GM19395 (cell line): ENCODE measurements around the gene PTPRS.
A peak's percentile ranks its signal among the peaks of the same experiment; 100 is the strongest.
"Not testable (repeated sequence)": the region's sequence is repeated elsewhere in the genome, so short reads cannot be mapped to it uniquely, and the experiment has no call there.

Experiments
- ATAC-seq: cut with Tn5 transposase; IDR thresholded peaks from one replicate; pipeline ENCODE4 v1.9.1; 2021; ENCODE audit warnings: mild to moderate bottlenecking, moderate library complexity; ENCODE audit not compliant: unreplicated experiment

Gene PTPRS

DNA sequence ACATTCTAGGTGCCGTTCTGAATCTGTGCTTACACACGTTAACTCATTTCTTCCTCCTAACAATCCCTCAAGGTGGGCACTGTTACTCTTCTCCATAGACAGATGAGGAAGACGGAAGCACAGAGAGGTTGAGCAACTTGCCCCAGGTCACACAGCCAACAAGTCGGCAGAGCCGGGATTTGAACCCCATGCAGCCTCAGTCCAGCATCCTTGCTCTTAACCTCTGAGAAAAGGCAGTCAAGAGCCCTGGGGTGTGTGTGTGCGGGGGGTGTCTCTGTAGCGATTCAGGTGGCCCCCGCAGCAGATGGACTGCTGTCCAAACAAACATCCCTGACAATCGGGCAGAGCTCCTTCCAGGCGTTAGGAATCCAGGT, 6.3 kb downstream of the PTPRS start:
- ATAC-seq = no peak

DNA sequence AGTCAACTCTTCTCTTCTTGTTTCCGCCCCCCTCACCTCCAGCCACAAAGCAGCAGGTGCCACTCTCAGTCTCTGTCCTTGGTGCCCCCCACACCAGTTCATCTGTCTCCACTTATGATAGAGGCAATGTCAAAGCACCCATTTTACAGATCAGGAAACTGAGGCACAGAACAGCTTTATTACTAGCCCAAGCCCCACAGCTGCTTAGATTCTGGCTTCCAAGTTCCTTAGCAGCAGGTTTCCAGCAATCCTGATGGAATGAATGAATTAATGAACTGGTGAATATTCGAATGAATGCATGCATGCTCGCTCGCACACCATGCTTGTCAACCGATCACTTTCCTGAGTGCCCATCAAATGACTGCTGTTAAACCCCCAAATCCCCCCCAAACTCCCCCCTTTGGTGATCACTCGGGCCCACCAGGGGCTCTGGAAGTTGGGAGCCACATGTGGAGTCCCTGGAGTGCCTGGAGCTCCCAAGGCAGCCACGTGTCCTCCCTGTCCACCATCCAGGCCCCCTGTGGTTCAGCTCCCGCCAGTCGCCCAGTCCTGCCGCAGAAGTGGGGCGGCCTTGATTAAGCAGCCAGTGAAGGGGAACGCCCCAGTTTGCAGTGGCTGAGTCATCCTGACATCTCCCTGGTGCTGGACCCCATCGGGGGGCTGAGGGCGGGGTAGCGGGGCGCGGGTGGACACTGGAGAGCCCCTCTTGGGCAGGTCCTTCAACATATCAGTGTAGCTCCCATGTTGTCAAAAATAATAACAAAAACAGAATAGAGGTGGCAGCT, 6.8 kb downstream of the PTPRS start:
- no peak for ATAC-seq

DNA sequence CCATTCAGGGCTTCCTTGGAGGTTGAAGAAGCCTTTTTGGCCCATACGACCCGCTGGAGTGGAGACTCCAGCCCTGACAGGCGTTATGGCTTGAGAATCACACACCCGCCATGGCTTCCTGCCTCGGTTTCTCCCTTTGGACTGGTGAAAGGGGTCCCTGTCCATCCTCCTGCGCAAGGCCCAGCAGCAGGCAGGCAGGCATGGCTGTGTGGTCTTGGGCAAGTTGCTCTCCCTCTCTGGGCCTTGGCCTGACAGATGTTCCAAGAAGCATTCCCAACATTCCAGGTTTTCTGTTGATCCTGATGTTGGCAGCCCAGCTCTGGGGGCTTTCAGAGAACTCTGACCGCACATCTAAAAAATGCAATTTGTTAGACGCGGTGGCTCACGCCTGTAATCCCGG, 8.1 kb downstream of the PTPRS start:
- ATAC-seq = no peak

DNA sequence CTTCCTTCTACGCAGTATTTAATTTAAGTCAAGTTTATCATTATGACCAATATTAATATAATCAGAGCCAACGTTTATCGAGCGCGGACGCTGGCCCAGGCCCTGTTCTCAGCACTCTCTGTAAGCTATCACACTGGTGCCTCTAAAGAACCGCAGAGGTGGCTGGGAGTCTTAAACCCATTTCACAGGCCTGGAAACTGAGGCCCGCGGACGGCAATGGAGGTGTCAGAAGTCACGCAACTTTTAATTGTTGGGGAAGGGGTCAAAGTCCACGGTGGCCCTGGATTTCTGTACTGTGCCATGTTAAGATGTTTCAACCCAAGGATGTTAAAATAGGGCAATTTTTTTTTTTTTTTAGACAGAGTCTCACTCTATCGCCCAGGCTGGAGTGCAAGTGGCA, 8.8 kb downstream of the PTPRS start:
- no peak for ATAC-seq

DNA sequence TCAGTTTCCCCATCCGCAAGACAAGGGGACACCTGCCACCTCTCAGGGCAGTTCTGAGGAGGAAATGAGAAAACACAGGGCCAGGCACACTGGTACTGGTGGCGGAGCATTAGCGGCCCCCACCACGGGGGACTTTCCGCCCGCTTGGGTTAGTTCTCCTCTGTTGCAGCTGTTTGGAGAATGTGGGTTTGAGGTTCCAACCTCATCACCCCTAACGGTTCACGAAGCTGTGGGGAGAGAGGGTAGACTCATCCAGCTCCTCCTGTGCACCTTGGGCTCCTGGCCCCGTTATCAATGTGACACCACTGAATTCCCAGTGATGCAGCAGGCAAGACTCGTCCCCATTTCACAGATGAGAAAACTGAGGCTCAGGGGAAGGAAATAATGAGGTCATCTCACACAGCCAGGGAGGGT, 10.3 kb downstream of the PTPRS start:
- ATAC-seq = no peak

DNA sequence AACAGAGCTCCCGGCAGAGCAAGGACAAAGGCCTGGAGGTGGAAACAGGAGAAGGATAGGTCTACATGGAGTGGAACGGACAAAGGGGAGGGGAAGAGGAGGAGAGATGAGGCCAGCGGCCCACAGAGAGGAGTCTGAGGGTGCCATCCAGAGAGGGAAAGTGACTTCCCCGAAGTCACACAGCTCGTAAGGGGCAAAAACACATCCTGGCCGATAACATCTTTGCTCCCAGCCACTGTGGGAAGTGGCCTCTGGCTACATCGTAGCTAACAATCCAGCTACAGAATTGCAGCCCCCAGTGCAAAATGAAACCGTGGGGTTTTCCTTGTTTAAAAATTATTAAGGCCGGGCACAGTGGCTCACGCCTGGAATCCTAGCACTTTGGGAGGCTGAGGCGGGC, 11.5 kb downstream of the PTPRS start:
- ATAC-seq = no peak

DNA sequence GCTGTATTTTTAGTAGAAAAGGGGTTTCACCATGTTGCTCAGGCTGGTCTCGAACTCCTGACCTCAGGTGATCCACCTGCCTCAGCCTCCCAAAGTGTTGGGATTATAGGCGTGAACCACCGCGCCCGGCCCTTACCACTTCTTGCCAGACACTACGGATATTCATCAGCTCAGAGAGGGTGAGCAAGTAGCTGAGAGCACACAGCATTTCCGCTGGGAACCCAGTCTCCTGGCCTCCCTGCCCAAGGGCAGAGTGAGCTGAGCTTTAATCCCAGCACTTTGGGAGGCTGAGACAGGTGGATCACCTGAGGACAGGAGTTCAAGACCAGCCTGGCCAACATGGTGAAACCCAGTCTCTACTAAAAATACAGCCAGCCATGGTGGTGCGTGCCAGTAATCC, 12.2 kb downstream of the PTPRS start:
- not testable (repeated sequence) for ATAC-seq

DNA sequence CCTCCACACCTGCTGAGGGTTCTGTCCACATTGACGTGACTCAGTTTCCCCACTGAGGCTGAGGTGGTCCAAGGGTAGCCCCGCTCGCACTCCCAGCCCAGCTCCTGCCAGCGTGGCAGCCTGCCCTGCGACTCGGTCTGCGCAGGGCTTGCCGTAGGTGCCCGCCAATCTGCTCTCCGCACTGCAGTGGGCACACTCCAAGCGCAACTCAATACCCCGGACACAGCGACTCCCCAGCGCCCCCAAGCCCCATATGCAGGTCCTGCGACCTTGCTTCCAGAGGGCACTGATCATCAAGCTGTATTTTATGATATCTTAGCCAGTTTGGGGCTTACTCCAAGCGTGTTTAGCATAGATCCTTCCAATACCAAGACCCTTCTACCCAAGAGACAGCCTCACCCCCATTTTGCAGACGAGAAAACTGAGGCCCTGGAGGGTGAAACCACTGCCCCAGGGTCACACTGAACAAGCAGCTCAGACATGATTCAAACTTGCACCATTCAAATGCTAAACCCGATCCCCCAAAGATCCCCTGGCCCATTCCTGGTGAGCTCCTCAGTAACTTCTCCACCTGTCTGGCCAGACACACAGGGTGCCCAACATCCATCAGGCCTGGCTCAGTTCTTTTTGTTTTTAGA, 13.5 kb downstream of the PTPRS start:
- no peak for ATAC-seq

DNA sequence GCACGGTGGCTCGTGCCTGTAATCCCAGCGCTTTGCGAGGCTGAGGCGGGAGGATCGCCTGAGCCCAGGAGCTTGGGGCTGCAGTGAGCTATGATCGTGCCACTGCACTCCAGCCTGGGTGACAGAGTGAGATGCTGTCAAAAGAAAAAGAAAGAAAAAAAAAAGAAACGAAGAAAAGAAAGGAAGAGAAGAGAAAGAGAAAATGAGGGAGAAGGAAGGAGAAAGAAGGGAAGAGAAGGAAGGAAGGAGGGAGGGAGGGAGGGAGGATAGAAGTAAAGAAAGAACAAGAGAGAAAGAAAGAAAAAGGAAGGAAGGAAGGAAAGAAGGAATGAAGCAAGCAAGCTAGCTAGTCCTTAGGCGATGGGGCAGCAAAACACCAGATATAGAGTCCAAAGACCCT, 14.1 kb downstream of the PTPRS start:
- ATAC-seq = no peak

DNA sequence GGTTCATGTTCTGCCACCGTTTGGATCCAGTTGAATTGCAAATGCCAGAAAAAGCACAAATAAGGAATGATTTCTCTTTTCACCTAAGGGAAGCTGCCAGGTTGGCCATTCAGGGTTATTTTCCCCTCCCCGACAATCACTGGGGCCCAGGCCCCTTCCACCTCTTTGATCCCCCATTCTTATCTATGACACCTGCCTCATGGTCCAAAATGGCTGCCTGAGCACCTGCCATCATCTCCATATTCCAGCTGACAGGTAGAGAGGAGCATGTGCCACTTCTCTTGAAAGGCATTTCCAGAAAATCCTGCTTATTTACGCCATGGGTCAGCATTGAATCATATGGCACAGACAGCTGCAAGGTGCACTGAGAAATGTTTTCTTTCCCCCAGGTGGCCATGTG, 15.7 kb downstream of the PTPRS start:
- ATAC-seq = no peak

DNA sequence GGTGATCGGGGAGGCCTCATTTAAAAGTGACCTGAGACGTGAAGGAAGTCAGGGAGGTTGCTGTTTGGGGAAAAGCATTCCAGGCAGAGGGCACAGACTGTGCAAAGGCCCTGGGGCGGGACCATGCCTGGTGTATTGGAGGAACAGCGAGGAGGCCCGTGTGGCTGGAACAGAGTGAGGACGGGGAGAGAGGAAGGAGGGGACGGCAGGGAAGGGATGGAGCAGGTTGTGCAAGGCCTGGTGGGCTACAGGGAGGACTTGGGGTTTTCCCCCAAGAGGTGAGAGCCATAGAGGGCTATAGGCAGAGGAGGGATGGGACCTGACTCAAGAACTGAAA, 17.2 kb downstream of the PTPRS start:
- ATAC-seq = no peak

DNA sequence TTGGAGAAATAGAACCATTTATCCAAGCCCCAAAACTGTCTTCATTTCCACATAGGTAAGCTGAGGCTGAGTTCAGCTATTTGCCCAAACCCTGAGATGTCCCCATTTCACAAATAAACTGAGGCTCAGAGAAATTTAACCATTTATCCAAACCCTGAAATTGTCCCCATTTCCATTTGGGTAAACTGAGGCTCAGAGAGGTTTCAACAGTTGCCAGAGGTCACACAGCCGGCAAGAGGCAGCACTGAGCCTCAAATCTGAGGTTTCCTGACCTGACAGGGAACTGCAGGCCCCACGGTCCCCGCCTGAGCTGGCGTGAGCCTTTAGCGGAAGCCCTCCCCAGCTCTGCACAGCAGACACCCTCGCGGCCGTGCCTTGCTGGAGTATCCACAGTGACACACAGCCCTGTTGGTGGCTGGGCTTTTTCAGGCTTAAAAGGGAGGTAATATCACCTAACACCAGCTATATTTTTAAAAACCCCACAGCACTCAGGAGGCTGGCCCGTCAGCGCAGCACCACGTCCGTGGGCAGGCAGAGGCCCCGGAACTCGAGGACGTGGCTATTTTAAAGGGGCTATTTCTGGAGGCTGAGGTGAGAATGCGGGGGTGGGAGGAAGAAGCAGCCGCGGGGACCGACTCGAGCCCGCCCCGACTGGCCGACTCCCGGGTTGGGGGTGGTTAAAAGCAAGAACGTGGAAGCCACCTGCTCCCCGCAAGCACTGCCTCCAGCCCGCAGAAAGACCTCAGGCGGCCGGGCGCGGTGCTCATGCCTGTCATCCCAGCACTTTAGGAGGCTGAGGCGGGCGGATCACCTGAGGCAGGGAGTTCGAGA, 18.5 kb downstream of the PTPRS start:
- ATAC-seq = peak; percentile 53

DNA sequence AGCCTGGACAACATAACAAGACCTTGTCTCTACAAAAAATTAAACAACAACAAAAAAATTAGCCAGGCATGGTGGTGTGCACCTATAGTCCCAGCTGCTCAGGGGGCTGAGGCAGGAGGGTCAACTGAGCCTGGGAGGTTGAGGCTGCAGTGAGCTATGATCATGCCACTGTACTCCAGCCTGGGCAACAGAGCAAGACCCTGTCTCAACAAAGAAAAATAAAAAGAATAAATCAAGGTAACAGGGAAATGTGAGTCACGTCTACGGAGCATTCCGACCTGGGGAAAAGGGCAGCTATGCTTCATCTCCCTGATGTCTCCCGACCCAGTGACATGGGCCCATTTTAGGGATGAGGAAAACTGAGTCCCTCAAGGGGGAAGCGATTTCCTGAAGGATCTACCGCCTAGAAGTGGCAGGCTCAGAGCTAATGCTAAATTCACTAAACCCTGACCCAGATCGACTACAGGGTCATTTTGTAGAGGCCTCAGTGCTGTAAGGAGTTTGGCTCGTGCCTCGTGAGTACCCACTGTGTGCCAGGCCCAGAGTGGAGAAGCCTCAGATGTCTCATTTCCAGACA, 19.5 kb downstream of the PTPRS start:
- no peak for ATAC-seq

DNA sequence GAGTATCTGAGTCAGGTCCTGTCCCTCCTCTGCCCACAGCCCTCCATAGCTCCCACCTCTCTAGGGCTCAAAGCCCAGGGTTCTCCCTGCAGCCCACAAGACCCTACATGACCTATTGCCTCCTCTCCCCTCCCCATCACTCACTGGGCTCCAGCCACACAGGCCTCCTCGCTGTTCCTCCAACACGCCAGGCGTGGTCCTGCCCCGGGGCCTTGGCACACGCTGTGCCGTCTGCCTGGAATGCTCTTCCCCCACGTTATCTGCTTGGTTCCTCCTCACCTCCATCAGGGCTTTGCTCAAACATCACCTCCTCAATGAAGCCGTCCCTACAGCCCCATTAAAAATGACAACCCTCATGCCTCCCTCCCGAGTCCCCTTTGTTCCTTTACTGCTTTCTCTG, 21.1 kb downstream of the PTPRS start:
- ATAC-seq = no peak

DNA sequence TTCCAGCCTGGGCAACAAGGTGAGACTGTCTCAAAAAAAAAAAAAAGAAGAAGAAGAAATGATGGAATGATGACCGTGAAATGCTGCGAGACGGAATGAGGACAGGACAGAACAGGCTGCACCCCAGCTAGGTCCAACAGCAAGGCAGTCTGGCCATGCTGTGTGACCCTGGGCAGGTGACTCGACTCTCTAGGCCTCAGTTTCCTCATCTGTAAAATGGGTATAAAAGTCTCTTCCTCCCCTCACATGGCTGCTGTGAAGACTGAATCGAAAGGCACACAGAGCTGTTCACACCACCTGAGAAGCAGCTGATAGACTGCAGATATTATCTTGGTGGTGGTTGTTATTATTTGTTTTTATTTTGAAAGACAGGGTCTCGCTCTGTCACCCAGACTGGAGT, 22.3 kb downstream of the PTPRS start:
- ATAC-seq = no peak

DNA sequence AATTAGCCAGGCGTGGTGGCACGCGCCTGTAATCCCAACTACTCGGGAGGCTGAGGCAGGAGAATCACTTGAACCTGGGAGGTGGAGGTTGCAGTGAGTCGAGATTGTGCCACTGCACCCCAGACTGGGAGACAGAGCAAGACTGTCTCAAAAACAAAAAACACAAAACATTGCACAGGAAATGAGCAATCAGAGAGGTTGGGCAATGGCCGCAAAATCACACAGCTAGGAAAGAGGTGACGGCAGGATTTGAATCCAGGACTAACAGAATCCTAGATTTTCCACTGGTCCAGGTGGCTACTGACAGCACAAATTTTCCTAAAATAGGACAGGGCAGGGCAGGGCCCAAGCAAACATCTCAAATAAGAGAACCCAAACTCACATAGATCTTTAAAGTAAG, 23.3 kb downstream of the PTPRS start:
- ATAC-seq = no peak

DNA sequence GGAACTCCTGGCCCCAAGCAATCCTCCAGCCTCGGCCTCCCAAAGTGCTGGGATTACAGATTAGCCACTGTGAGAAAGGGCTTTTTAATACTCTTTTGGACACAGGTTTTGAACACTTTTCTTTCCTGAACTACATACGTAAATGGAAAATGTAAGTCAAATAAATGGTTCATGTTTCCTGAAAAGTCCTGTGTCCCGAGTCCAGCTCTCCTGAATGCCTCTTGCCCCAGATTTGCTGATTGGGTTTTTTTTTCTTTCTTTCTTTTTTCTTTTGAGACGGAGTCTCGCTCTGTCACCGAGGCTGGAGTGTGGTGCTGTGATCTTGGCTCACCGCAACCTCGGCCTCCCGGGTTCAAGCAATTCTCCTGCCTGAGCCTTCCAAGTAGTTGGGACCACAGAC, 24.5 kb downstream of the PTPRS start:
- ATAC-seq = no peak

DNA sequence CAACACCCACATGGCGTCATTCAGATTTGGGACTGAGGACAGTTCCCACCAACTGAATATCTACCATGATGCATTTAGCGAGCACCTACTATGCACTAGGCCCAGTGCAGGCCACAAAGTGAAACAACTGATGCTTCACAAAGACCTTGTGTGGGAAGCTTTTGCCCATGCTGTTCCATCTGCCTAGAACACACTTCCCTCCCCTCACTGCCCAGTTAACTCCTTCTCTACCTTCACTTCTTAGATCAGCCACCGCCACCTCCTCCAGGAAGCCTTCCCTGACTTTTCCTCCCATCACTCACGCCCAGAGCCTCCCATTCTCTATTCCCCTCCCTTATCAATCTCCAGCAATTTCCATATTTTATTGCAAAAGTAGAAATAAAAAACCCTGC, 25.7 kb downstream of the PTPRS start:
- ATAC-seq = no peak

DNA sequence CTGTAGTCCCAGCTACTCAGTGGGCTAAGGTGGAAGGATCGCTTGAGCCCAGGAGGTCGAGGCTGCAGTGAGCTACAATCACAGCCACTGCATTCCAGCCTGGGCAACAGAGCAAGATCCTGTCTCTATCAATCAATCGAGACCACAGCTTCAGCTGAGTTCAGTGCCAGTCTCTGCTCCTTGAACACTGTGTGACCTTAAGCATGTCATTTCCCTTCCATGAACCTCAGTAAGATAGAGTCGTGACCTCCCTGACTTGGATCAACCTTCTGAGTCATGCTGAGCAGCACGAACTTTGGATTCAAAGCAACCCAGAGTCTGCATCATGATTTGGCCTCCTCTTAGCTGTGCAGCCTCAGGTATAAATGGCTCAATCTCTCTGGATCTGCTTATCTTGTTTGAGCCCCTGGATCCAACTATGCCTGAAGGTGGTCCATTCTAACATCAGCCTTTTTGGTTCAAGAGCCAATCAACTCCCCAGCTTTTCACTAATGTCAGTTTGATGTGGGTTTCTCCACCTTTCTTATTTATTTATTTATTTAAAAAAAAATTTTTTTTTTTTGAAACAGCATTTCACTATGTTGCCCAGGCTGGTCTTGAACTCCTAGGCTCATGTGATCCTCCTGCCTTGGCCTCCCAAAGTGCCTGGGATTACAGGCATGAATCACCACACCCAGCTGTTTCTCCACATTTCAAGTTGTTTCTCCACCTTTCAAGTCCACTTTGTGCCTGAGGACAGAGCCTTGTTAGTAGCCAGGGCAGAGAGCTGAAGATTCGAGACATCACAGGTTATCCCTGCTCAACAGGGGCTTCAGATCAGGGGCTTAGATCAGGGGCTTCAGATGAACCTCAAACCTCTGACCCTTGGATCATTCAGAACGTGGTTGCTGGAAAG, 26.4 kb downstream of the PTPRS start:
- ATAC-seq = no peak

DNA sequence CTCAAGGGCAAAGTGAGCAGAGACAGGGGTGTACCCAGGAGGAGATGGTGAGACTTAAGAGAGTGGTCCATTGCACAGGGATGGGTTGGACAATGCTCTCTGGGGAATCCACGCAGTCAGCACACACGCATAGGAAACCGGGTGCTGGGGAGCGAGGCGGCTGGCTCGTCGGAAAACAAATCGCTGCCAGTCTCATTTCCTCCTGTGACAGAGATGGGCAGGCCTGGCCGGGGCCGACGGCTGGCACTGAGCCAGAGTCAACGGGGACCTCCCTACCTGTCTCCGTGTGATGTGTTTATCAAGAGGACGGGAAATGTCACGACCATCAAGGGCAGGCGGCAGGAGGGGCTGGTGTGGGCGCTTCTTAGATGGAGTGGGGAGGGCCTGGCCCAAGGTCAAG, 27.3 kb downstream of the PTPRS start:
- no peak for ATAC-seq

DNA sequence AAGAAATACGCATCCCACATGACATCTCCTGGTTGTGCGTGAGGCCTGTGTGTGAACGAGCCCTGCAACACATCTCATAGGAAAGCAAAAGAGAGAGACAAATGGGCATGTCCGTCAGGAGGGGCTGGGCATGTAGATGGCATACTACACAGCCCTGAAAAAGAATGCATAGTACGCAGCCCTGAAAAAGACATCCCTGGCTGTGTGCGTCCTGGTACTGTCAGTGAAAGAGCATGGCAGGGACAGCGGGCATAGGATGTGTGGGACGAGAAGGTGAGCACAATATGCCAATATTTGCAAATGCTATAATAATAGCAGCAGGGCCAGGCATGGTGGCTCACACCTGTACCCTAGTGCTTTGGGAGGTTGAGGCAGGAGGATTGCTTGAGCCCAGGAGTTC, 28.6 kb downstream of the PTPRS start:
- no peak for ATAC-seq
